Stimulated activated CD4-positive, alpha-beta T cell treated with anti-CD3 and anti-CD28 coated beads, TNF-alpha, amount 100 ng/mL, for 1 hour (primary cell): ENCODE results near the gene ZCCHC3.
A peak's percentile ranks its signal among the peaks of the same experiment; 100 is the strongest.

Experiments used
- DNase-seq, 3 donors: peaks; one replicate each; pipeline ENCODE4 v3.0.0-alpha.2; 2020; ENCODE audit warnings: low read depth in 3 of 3, low spot score in 1 of 3

ZCCHC3 gene

GRCh38 chr20:341682-342081 lies 44.3 kb downstream of the ZCCHC3 start:
- peak in 1 of 3 donors; percentile 44 for DNase-seq

DNA sequence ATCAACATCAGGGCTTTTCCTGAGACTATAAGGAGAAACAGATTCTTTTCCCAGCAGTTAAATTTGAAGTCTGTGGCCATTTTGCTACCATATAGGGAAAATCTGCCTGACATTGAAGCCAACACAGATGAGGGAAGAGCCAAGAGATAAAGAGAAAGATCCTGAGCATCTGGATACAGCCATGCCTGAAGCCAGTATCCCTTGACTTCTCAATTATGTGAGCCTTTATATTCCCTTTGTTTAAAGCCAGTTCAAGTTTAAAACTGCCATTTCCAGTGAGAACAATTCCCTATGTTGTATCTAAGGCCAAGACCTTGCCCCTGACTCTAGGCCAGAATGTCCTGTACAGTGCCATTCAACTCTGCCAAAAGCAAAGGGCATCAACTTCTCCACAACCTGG lies 45.7 kb downstream of the ZCCHC3 start:
- DNase-seq, result no peak

DNA sequence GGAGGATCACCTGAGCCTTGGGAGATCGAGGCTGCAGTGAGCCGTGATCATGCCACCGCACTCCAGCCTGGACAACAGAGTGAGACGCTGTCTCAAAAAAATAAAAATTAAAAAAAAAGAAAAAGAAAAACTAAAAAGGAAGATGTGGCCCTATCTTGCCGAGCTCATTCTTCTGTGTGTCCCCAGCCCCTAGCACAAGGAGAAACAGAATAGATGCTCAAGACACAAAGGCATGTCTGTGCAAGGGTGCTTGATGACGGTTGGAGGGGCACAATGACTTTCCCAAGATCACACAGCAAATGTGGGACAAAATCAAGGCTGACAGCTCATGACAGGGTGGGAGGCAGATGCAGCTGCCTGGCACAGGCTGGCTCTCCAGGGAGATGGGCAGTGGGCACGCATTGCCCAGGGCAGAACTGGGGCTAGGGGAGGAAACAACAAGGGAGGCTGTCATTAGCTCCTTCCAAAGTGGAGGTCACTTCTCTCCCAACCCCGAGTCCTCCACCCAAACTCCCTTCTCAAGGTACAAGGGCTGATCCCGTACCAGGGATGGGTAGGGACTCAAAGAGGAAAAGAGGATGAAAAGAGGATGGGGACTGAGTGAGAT lies 48.8 kb downstream of the ZCCHC3 start:
- no peak for DNase-seq

- no peak for DNase-seq
Measured at GRCh38 chr20:346640-347316, 49.4 kb downstream of the ZCCHC3 start, which contains the start of gene NRSN2. Gene NRSN2, plus strand, starts transcription at chr20:347111. Its CDS starts 2,533 bp downstream, at chr20:349644.

- DNase-seq, result no peak
Measured at GRCh38 chr20:347317-347639, 49.9 kb downstream of the ZCCHC3 start.

DNA sequence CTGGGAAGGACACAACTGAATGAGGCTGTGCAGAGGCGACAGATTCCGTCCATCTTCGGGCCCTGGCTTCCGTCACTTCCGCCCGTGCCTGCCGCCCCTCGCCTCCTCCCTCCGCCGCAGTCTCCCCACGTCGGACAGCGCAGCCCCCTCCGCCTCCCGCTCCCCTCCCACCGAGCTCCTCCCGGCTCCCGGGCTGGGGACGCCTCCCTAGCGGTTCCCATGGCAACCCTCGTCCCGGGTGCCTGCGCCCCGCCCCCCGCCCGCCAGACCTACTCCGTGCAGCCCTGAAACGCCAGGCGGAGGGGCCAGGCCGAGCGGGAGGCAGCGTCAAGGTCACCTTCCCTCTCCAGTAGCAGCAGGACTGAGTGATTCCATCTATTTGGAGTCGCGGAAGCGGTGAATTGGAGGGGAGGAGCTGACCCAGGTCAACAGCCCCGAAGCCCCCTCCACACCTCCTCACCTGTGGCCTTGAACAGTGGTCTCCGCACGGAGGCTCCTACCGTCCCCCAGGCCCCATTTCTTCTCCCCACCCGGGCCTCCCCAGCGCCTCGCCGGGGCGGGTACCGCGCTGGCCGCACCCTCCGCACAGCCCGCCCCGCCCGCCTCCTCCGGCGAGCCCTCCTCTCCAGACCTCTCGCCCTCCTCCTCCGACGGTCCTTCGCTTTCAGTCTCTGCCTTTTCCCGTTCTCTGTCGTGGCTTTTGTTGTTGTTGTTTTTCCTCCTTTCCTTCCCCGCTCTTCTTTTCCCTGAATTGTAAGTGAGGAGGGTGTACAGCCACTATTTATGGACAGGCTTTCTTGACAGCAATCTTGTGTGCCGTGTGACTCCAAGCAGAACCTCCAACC lies 50.5 kb downstream of the ZCCHC3 start:
- peak in 1 of 3 donors; percentile 26 for DNase-seq

GRCh38 chr20:348972-349841 lies 51.8 kb downstream of the ZCCHC3 start:
- DNase-seq, result no peak
